HepG2 (cell line): ENCODE data around the gene ZSCAN32. TPM values are rescaled to one million over a fixed set of nuclear protein-coding genes. Genes with fewer than 3 reads are reported as not detected.

Experiments
- ELF3 ChIP-seq: IDR thresholded peaks from 2 replicates; pipeline ENCODE4 v1.6.1; 2016; ENCODE audit warnings: missing genetic modification reagents, missing compliant biosample characterization
- GFI1 ChIP-seq: sonication (generic); formaldehyde crosslinking; IDR thresholded peaks from 2 replicates; pipeline ENCODE4 v1.5.0; 2020; ENCODE audit warnings: missing genetic modification reagents, mild to moderate bottlenecking, borderline replicate concordance
- MAFF ChIP-seq: IDR thresholded peaks from 2 replicates; pipeline ENCODE4 v1.6.1; 2011; ENCODE audit warnings: low read depth, low read length, improper control_type of control experiment
- MTA1 ChIP-seq: sonication (generic); formaldehyde crosslinking; IDR thresholded peaks from 2 replicates; pipeline ENCODE4 v1.4.0; 2020; ENCODE audit warnings: missing genetic modification reagents, mild to moderate bottlenecking, borderline replicate concordance
- RCOR2 ChIP-seq: IDR thresholded peaks from 2 replicates; pipeline ENCODE4 v1.6.1; 2016; ENCODE audit warnings: missing biosample characterization, missing genetic modification reagents
- REL ChIP-seq: sonication (generic); formaldehyde crosslinking; conservative IDR thresholded peaks from 2 replicates; pipeline ENCODE4 v1.8.0; 2022; ENCODE audit warnings: mild to moderate bottlenecking, missing genetic modification reagents, moderate library complexity
- SETDB1 ChIP-seq: sonication (generic); formaldehyde crosslinking; IDR thresholded peaks from 2 replicates; pipeline ENCODE4 v1.5.1; 2020; ENCODE audit warnings: missing genetic modification reagents, mild to moderate bottlenecking, borderline replicate concordance
- SOX13 ChIP-seq, 3 experiments: fragments of 450-650 bp in 1 of 3; sonication (generic) in 1 of 3; formaldehyde crosslinking in 1 of 3; IDR thresholded peaks in 2 of 3; conservative IDR thresholded peaks in 1 of 3; 2 replicates each; pipeline versions ENCODE4 v1.5.0 to v1.6.1; 2016 to 2020; ENCODE audit warnings: antibody characterized with exemption in 1 of 3, mild to moderate bottlenecking in 1 of 3, missing compliant biosample characterization in 1 of 3, missing genetic modification reagents in 1 of 3, moderate library complexity in 1 of 3
- TAF1 ChIP-seq: sonication (generic); formaldehyde crosslinking; IDR thresholded peaks from 2 replicates; pipeline ENCODE4 v1.4.0; 2020; ENCODE audit warnings: missing genetic modification reagents
- ZNF317 ChIP-seq: sonication (generic); formaldehyde crosslinking; IDR thresholded peaks from 2 replicates; pipeline ENCODE4 v1.5.0; 2020; ENCODE audit warnings: mild to moderate bottlenecking, missing genetic modification reagents
- ZNF333 ChIP-seq: sonication (generic); formaldehyde crosslinking; IDR thresholded peaks from 2 replicates; pipeline ENCODE4 v1.4.0; 2020; ENCODE audit warnings: mild to moderate bottlenecking, missing genetic modification reagents, borderline replicate concordance
- ZNF407 ChIP-seq: sonication (generic); formaldehyde crosslinking; IDR thresholded peaks from one replicate; pipeline ENCODE4 v1.5.1; 2020; ENCODE audit warnings: mild to moderate bottlenecking, missing genetic modification reagents; ENCODE audit errors: not compliant biosample characterization
- ZNF543 ChIP-seq: sonication (generic); formaldehyde crosslinking; IDR thresholded peaks from 2 replicates; pipeline ENCODE4 v1.4.0; 2020; ENCODE audit warnings: mild to moderate bottlenecking, missing genetic modification reagents
- ZNF563 ChIP-seq: sonication (generic); formaldehyde crosslinking; IDR thresholded peaks from 2 replicates; pipeline ENCODE4 v1.8.0; 2022; ENCODE audit warnings: mild to moderate bottlenecking, moderate library complexity, missing genetic modification reagents
- ZNF713 ChIP-seq: sonication (generic); formaldehyde crosslinking; IDR thresholded peaks from 2 replicates; pipeline ENCODE4 v1.4.0; 2020; ENCODE audit warnings: mild to moderate bottlenecking, missing genetic modification reagents
- ZNF746 ChIP-seq: sonication (generic); formaldehyde crosslinking; IDR thresholded peaks from 2 replicates; pipeline ENCODE4 v1.8.0; 2022; ENCODE audit warnings: mild to moderate bottlenecking, missing genetic modification reagents
- polyA plus RNA-seq, 8 experiments: library from polyadenylated mRNA; depleted of rRNA in 3 of 8; stranded (reverse) in 7 of 8; unstranded in 1 of 8; fragments of >200 nt; fragmentation: Illumina TruSeq in 4 of 8; extraction: Trizol in 4 of 8; gene quantifications; 2 replicates each; pipeline versions ENCODE4 v1.2.1 to v1.2.3, GENCODE V29; 2011 to 2016; ENCODE audit warnings: low read depth in 4 of 8, missing spikeins in 1 of 8, mixed read lengths in 1 of 8; ENCODE audit not compliant: insufficient read depth in 1 of 8
- total RNA-seq, 5 experiments: library from RNA; depleted of rRNA; stranded (reverse); fragments of >200 nt; fragmentation: Illumina TruSeq; extraction: Trizol; gene quantifications; 2 replicates each; pipeline ENCODE4 v1.2.3, GENCODE V29; 2016; ENCODE audit warnings: low read depth in 1 of 5
- TF ChIP-seq, protein P1 (sequence below): IDR thresholded peaks from 2 replicates; pipeline ENCODE4 v1.6.1; 2016; ENCODE audit warnings: missing biosample characterization, missing genetic modification reagents, low read depth
- TF ChIP-seq, protein P2 (sequence below): sonication (generic); formaldehyde crosslinking; IDR thresholded peaks from 2 replicates; pipeline ENCODE4 v1.8.0; 2022; ENCODE audit warnings: mild to moderate bottlenecking, missing genetic modification reagents, moderate library complexity

Gene ZSCAN32
- total and polyA plus RNA-seq, 2 of the 13 experiments (the other 11 are each of a cell fraction or from before 2014, with no cell fraction given), result 10.7 to 12.8 TPM

DNA sequence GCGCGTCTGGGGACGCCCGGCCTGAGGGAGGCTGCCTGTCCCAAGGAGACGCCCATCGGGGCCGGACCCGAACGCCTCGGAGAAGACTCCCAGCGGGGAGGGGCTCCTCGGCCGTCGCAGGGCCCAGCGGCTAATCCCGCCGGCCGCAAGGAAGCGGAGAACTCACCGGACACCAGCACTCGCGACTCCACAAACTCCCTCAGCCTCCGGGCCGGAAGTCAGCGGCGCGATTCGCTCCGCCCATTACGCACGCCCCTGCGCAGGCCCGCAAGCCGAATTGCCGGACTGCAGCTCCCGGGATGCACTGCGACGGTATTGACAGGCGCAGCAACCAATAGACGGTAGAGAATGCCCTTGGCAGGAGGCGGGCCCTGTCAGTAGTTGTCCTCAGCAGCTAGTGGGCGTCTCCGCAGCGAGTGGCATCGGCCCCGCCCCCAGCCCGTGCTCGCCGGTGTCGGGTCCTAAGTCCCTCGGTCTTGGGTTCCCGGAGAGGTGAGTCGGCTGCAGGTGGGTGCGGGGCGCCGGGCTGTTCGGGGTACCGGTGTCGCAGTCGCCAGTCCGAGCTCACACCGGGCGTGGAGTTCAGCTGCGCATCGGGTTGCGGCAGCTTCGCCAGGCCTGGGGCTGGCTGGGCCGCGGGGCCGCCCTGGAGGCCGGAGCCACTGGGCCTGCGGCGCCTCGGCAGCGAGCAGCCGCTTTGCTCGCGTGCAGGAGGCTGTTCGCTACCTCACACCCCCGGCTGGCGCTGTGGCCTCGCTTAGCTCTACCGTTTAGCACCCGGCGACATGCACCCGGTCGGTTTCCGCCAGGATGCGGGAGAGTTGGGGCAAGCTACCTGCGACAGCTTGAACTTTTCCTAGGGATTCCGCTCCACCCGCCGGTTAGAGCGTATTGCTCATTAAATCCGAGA, at the start of gene ZSCAN32, which contains the start of gene ZNF174 (continued):
- TF ChIP-seq REL (CRISPR knock-in tag) (no peak; the same call in 1 of the 2 replicates), ZNF333 (CRISPR knock-in tag) (peak; percentile 83), TAF1 (CRISPR knock-in tag) (peak; percentile 99), RCOR2 (CRISPR knock-in tag) (no peak), ZNF713 (CRISPR knock-in tag) (no peak), ELF3 (CRISPR knock-in tag) (peak; percentile 70), SETDB1 (CRISPR knock-in tag) (no peak), MTA1 (CRISPR knock-in tag) (no peak; the same call in 1 of the 2 replicates), SOX13 (IDR thresholded peaks at IDR 0.05) (no peak; the same call in 1 of the 2 replicates), SOX13 (CRISPR knock-in tag; conservative IDR thresholded peaks at IDR 0.05 in 1 of 2, IDR thresholded peaks at IDR 0.05 in 1 of 2) (no peak), GFI1 (CRISPR knock-in tag) (peak; percentile 63; the same call in 1 of the 2 replicates), ZNF407 (CRISPR knock-in tag) (peak; percentile 52), ZNF746 (CRISPR knock-in tag) (no peak; the same call in 1 of the 2 replicates), MAFF (no peak), ZNF563 (peak; percentile 96), ZNF543 (CRISPR knock-in tag) (no peak), ZNF317 (CRISPR knock-in tag) (peak; percentile 45; the same call in 1 of the 2 replicates)
- TF ChIP-seq, protein P1, sequence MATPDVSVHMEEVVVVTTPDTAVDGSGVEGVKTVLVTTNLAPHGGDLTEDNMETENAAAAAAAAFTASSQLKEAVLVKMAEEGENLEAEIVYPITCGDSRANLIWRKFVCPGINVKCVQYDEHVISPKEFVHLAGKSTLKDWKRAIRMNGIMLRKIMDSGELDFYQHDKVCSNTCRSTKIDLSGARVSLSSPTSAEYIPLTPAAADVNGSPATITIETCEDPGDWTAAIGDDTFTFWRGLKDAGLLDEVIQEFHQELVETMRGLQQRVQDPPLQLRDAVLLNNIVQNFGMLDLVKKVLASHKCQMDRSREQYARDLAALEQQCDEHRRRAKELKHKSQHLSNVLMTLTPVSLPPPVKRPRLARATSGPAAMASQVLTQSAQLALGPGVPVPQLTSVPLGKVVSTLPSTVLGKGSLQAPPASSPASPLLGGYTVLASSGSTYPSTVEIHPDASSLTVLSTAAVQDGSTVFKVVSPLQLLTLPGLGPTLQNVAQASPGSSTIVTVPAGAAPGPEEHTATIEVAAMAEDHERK (CRISPR knock-in tag), result peak; percentile 95
- TF ChIP-seq, protein P2, sequence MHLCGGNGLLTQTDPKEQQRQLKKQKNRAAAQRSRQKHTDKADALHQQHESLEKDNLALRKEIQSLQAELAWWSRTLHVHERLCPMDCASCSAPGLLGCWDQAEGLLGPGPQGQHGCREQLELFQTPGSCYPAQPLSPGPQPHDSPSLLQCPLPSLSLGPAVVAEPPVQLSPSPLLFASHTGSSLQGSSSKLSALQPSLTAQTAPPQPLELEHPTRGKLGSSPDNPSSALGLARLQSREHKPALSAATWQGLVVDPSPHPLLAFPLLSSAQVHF, result no peak
